HepG2 (cell line): ENCODE measurements around the gene PEAK3. TPM values are rescaled to one million over a fixed set of nuclear protein-coding genes. Genes with fewer than 3 reads are reported as not detected.

Source experiments
- ATF1 ChIP-seq: IDR thresholded peaks from 2 replicates; pipeline ENCODE4 v1.6.1; 2016; ENCODE audit warnings: mild to moderate bottlenecking, control low read depth
- DMTF1 ChIP-seq: sonication (generic); formaldehyde crosslinking; IDR thresholded peaks from 2 replicates; pipeline ENCODE4 v1.4.0; 2020; ENCODE audit warnings: mild to moderate bottlenecking, missing genetic modification reagents
- ESRRA ChIP-seq: sonication (generic); formaldehyde crosslinking; IDR thresholded peaks from 2 replicates; pipeline ENCODE4 v1.5.1; 2020; ENCODE audit warnings: mild to moderate bottlenecking, low read depth, missing genetic modification reagents
- FOXK2 ChIP-seq: fragments of 450-650 bp; IDR thresholded peaks from 2 replicates; pipeline ENCODE4 v1.6.1; 2016
- PRDM15 ChIP-seq: sonication (generic); formaldehyde crosslinking; IDR thresholded peaks from 2 replicates; pipeline ENCODE4 v1.4.0; 2020; ENCODE audit warnings: missing genetic modification reagents
- RBM39 ChIP-seq: fragments of 200-400 bp; formaldehyde crosslinking; IDR thresholded peaks from one replicate; pipeline ENCODE4 v1.6.1; 2018; ENCODE audit warnings: antibody characterized with exemption, mild to moderate bottlenecking, low read depth, low read length; ENCODE audit not compliant: poor library complexity, severe bottlenecking
- ZNF407 ChIP-seq: sonication (generic); formaldehyde crosslinking; IDR thresholded peaks from one replicate; pipeline ENCODE4 v1.5.1; 2020; ENCODE audit warnings: mild to moderate bottlenecking, missing genetic modification reagents; ENCODE audit errors: not compliant biosample characterization
- ZNF431 ChIP-seq: sonication (generic); formaldehyde crosslinking; IDR thresholded peaks from 2 replicates; pipeline ENCODE4 v1.9.0; 2022; ENCODE audit warnings: missing genetic modification reagents, low read depth, mild to moderate bottlenecking, borderline replicate concordance
- ZSCAN29 ChIP-seq: sonication (generic); formaldehyde crosslinking; conservative IDR thresholded peaks from 2 replicates; pipeline ENCODE4 v1.4.0; 2020; ENCODE audit warnings: mild to moderate bottlenecking, missing genetic modification reagents
- ZSCAN31 ChIP-seq: sonication (generic); formaldehyde crosslinking; IDR thresholded peaks from 2 replicates; pipeline ENCODE4 v1.5.0; 2020; ENCODE audit warnings: low read depth, mild to moderate bottlenecking, missing genetic modification reagents
- polyA plus RNA-seq, 8 experiments: library from polyadenylated mRNA; depleted of rRNA in 3 of 8; stranded (reverse) in 7 of 8; unstranded in 1 of 8; fragments of >200 nt; fragmentation: Illumina TruSeq in 4 of 8; extraction: Trizol in 4 of 8; gene quantifications; 2 replicates each; pipeline versions ENCODE4 v1.2.1 to v1.2.3, GENCODE V29; 2011 to 2016; ENCODE audit warnings: low read depth in 4 of 8, missing spikeins in 1 of 8, mixed read lengths in 1 of 8; ENCODE audit not compliant: insufficient read depth in 1 of 8
- total RNA-seq, 5 experiments: library from RNA; depleted of rRNA; stranded (reverse); fragments of >200 nt; fragmentation: Illumina TruSeq; extraction: Trizol; gene quantifications; 2 replicates each; pipeline ENCODE4 v1.2.3, GENCODE V29; 2016; ENCODE audit warnings: low read depth in 1 of 5
- TF ChIP-seq, protein P1 (sequence below): sonication (generic); formaldehyde crosslinking; IDR thresholded peaks from 2 replicates; pipeline ENCODE4 v1.8.0; 2022; ENCODE audit warnings: mild to moderate bottlenecking, missing genetic modification reagents; ENCODE audit not compliant: insufficient replicate concordance

Gene PEAK3
- total and polyA plus RNA-seq, 2 of the 13 experiments (the other 11 are each of a cell fraction or from before 2014, with no cell fraction given): not detected

DNA sequence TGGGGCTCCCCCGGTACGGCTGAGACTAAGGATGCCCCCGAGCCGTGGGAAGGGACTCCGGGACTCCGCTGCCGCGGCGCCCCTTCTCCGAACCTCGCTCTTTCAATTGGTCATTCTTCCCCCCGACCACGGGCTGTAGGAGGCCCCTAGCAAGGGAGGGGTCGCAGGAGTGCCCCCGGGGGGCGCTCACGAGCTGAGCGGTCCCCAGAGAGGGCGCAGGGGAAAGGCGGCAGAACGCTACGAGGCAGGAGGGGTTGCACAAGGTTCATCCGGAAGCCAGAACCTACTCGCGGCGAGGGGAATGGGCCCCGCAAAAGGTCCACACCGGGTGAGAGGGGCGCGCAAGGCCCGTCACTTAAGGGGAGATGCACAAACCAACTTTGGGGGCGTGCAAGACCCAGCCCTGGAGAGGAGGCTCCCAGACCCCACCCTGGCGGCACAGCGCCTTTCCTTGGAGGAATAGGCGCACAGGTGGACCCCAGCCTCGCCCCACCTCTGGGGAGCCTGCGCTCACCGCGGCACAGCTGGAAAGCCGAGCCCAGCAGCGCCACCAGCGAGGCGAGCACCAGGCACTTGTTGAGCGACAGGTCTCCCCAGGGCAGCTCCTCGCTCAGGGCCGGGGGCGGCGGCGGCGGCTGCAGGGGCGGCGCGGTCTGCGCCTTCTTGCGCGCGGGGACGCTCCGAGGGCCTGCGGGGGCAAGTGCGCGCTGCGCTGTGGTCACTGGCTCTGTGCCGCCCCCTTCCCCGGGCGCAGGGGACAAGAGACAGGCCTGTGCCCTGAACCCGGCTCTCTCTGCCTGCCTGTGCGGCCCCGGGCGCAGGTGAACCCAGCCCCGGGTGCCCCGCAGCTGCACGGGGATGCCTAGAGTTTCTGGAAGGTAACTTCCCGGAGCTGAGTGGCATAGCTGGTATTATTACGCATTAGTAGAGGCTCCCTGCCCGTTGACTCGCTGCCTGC is 28.6 kb downstream of the PEAK3 start (continued):
- TF ChIP-seq DMTF1: no peak
- TF ChIP-seq ZNF431 (CRISPR knock-in tag): no peak
- no peak for TF ChIP-seq PRDM15 (CRISPR knock-in tag)
- TF ChIP-seq RBM39: peak; percentile 30
- TF ChIP-seq FOXK2: no peak
- TF ChIP-seq, protein P1, sequence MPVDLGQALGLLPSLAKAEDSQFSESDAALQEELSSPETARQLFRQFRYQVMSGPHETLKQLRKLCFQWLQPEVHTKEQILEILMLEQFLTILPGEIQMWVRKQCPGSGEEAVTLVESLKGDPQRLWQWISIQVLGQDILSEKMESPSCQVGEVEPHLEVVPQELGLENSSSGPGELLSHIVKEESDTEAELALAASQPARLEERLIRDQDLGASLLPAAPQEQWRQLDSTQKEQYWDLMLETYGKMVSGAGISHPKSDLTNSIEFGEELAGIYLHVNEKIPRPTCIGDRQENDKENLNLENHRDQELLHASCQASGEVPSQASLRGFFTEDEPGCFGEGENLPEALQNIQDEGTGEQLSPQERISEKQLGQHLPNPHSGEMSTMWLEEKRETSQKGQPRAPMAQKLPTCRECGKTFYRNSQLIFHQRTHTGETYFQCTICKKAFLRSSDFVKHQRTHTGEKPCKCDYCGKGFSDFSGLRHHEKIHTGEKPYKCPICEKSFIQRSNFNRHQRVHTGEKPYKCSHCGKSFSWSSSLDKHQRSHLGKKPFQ (CRISPR knock-in tag): peak; percentile 53
- TF ChIP-seq ZNF407 (CRISPR knock-in tag): peak; percentile 35
- TF ChIP-seq ESRRA: 0 out of 2 replicates have a peak, but pooled peaks have one; percentile 31
- TF ChIP-seq ZSCAN29 (CRISPR knock-in tag): no peak
- TF ChIP-seq ZSCAN31 (CRISPR knock-in tag): no peak
- no peak for TF ChIP-seq ATF1 (CRISPR knock-in tag)
